ENCODE results near the gene EXOC6B.

Gene EXOC6B

GRCh38 chr2:72338076-72338475 lies 487.8 kb downstream of the EXOC6B start:
- no peak for DNase-seq

GRCh38 chr2:72332720-72333119 lies 493.1 kb downstream of the EXOC6B start:
- no peak for DNase-seq

GRCh38 chr2:72330652-72331051 lies 495.2 kb downstream of the EXOC6B start:
- DNase-seq: no peak

GRCh38 chr2:72326759-72327158 lies 499.1 kb downstream of the EXOC6B start:
- no peak for DNase-seq

GRCh38 chr2:72325592-72326422 lies 500.0 kb downstream of the EXOC6B start:
- DNase-seq: no peak

- DNase-seq: no peak
These were observed 509.1 kb downstream of the EXOC6B start for GRCh38 chr2:72316774-72317173.

GRCh38 chr2:72300147-72300684 lies 525.6 kb downstream of the EXOC6B start:
- DNase-seq: no peak

GRCh38 chr2:72293620-72294019 lies 532.2 kb downstream of the EXOC6B start:
- no peak for DNase-seq

GRCh38 chr2:72292433-72292832 lies 533.4 kb downstream of the EXOC6B start:
- no peak for DNase-seq

GRCh38 chr2:72291059-72291458 lies 534.8 kb downstream of the EXOC6B start:
- DNase-seq: no peak

- DNase-seq: no peak
These were observed 536.1 kb downstream of the EXOC6B start for GRCh38 chr2:72289736-72290135.

- DNase-seq: no peak
These were observed 536.5 kb downstream of the EXOC6B start for GRCh38 chr2:72289283-72289682.

- DNase-seq: no peak
These were observed 547.8 kb downstream of the EXOC6B start for GRCh38 chr2:72278046-72278445.

- no peak for DNase-seq
These were observed 549.0 kb downstream of the EXOC6B start for GRCh38 chr2:72276876-72277275.

GRCh38 chr2:72276356-72276755 lies 549.5 kb downstream of the EXOC6B start:
- no peak for DNase-seq

GRCh38 chr2:72275084-72275483 lies 550.7 kb downstream of the EXOC6B start:
- no peak for DNase-seq

GRCh38 chr2:72274380-72274797 lies 551.4 kb downstream of the EXOC6B start:
- DNase-seq: no peak

- DNase-seq: no peak
These were observed 552.4 kb downstream of the EXOC6B start for GRCh38 chr2:72273384-72273783.

- no peak for DNase-seq
These were observed 553.8 kb downstream of the EXOC6B start for GRCh38 chr2:72271766-72272641.

GRCh38 chr2:72271276-72271614 lies 554.6 kb downstream of the EXOC6B start:
- DNase-seq: no peak

- DNase-seq: no peak
These were observed 555.1 kb downstream of the EXOC6B start for GRCh38 chr2:72270556-72271275.

- no peak for DNase-seq
These were observed 562.1 kb downstream of the EXOC6B start for GRCh38 chr2:72263776-72264060.

- DNase-seq: no peak
These were observed 562.6 kb downstream of the EXOC6B start for GRCh38 chr2:72263043-72263775.
